IMR-90 (cell line): ENCODE measurements around the gene LGI2. TPM values are rescaled to one million over a fixed set of nuclear protein-coding genes. Genes with fewer than 3 reads are reported as not detected.

Source experiments
- ATAC-seq: fragments of 200-7000 bp; cut with Tn5 transposase; 2 replicates; pipeline ENCODE4 v1.9.1; 2020; ENCODE audit warnings: low read depth, mild to moderate bottlenecking, moderate library complexity
- BruUV-seq: library from RNA; stranded (reverse); fragments of 400-500 nt; replicated peaks from 2 replicates; lab custom pipeline; 2021; lab: Mats Ljungman, UMichigan
- CTCF ChIA-PET: fragments of 300-600 bp; formaldehyde crosslinking; extraction: SDS; loops from one replicate; lab custom pipeline; 2021; ENCODE audit warnings: antibody characterized with exemption; lab: Yijun Ruan, JAX
- POLR2A ChIA-PET: fragments of 300-600 bp; sonication (Branson Sonifier 250); formaldehyde crosslinking; loops from one replicate; lab custom pipeline; 2022; ENCODE audit warnings: antibody characterized with exemption; ENCODE audit not compliant: unreplicated experiment; lab: Charles Lee
- DNase-seq: peaks from one replicate; pipeline ENCODE4 v3.0.0; 2013
- H2AFZ ChIP-seq: replicated peaks from 2 replicates; pipeline ENCODE3; 2013; ENCODE audit warnings: low read length, mild to moderate bottlenecking; ENCODE audit not compliant: poor library complexity
- H2AK5ac ChIP-seq: 2 replicates; pipeline ENCODE4 v1.6.1; 2013; ENCODE audit warnings: low read depth, low read length, inconsistent platforms
- H2AK9ac ChIP-seq: replicated peaks from 2 replicates; pipeline ENCODE3; 2013; ENCODE audit warnings: mild to moderate bottlenecking, low read depth, low read length, moderate library complexity; ENCODE audit not compliant: poor library complexity
- H2BK120ac ChIP-seq: 2 replicates; pipeline ENCODE4 v1.6.1; 2013; ENCODE audit warnings: low read depth, low read length, inconsistent platforms
- H2BK15ac ChIP-seq: 3 replicates; pipeline ENCODE4 v1.6.1; 2013; ENCODE audit warnings: low read depth, low read length, inconsistent platforms
- H2BK20ac ChIP-seq: 2 replicates; pipeline ENCODE4 v1.6.1; 2013; ENCODE audit warnings: low read depth, mild to moderate bottlenecking, inconsistent platforms, low read length, moderate library complexity
- H2BK5ac ChIP-seq: 2 replicates; pipeline ENCODE4 v1.6.1; 2013; ENCODE audit warnings: mild to moderate bottlenecking, low read depth, low read length, inconsistent platforms; ENCODE audit not compliant: poor library complexity, severe bottlenecking
- H3K14ac ChIP-seq: replicated peaks from 2 replicates; pipeline ENCODE4 v1.6.1; 2013; ENCODE audit warnings: low read depth, low read length, inconsistent platforms
- H3K18ac ChIP-seq: 2 replicates; pipeline ENCODE4 v1.6.1; 2013; ENCODE audit warnings: low read depth, low read length, control low read depth
- H3K23ac ChIP-seq: 2 replicates; pipeline ENCODE4 v1.6.1; 2013; ENCODE audit warnings: low read depth, low read length, inconsistent platforms
- H3K27ac ChIP-seq: 2 replicates; pipeline ENCODE4 v1.5.1; 2013; ENCODE audit warnings: mild to moderate bottlenecking, control low read depth, low read length; ENCODE audit not compliant: insufficient read depth
- H3K27me3 ChIP-seq: 2 replicates; pipeline ENCODE4 v1.6.1; 2013; ENCODE audit warnings: low read length; ENCODE audit not compliant: control insufficient read depth, insufficient read depth
- H3K36me3 ChIP-seq: 2 replicates; pipeline ENCODE4 v1.6.1; 2013; ENCODE audit warnings: low read length, mixed read lengths; ENCODE audit not compliant: control insufficient read depth, insufficient read depth
- H3K4ac ChIP-seq: 2 replicates; pipeline ENCODE4 v1.6.1; 2013; ENCODE audit warnings: low read depth, low read length, inconsistent platforms
- H3K4me1 ChIP-seq: 2 replicates; pipeline ENCODE4 v1.6.1; 2013; ENCODE audit warnings: low read length, mixed read lengths; ENCODE audit not compliant: control insufficient read depth, insufficient read depth
- H3K4me2 ChIP-seq: 2 replicates; pipeline ENCODE4 v1.6.1; 2013; ENCODE audit warnings: low read depth, mild to moderate bottlenecking, control low read depth, low read length, moderate library complexity
- H3K4me3 ChIP-seq: 2 replicates; pipeline ENCODE4 v1.5.1; 2013; ENCODE audit warnings: low read depth, mild to moderate bottlenecking, control low read depth, low read length, moderate library complexity; ENCODE audit not compliant: insufficient read depth
- H3K56ac ChIP-seq: 2 replicates; pipeline ENCODE4 v1.6.1; 2013; ENCODE audit warnings: low read length, inconsistent platforms; ENCODE audit not compliant: insufficient read depth; ENCODE audit errors: extremely low read depth
- H3K79me1 ChIP-seq, 2 experiments: 2 replicates each; pipeline ENCODE4 v1.6.1; 2013; ENCODE audit warnings: low read length in 2 of 2, inconsistent platforms in 1 of 2, low read depth in 1 of 2
- H3K9ac ChIP-seq: 2 replicates; pipeline ENCODE4 v1.6.1; 2013; ENCODE audit warnings: low read depth, low read length, control low read depth
- H3K9me1 ChIP-seq: 2 replicates; pipeline ENCODE4 v1.6.1; 2013; ENCODE audit warnings: low read length, inconsistent platforms; ENCODE audit not compliant: insufficient read depth
- H3K9me3 ChIP-seq: 2 replicates; pipeline ENCODE4 v1.6.1; 2013; ENCODE audit warnings: low read length; ENCODE audit not compliant: control insufficient read depth, insufficient read depth
- H4K20me1 ChIP-seq: 2 replicates; pipeline ENCODE4 v1.6.1; 2013; ENCODE audit warnings: low read length, inconsistent platforms; ENCODE audit not compliant: insufficient read depth
- H4K5ac ChIP-seq: 2 replicates; pipeline ENCODE4 v1.6.1; 2013; ENCODE audit warnings: mild to moderate bottlenecking, low read depth, low read length, control low read depth
- H4K8ac ChIP-seq, 2 experiments: 2 replicates each; pipeline ENCODE4 v1.6.1; 2013; ENCODE audit warnings: low read depth in 2 of 2, low read length in 2 of 2, control low read depth in 1 of 2, inconsistent platforms in 1 of 2
- H4K91ac ChIP-seq: 2 replicates; pipeline ENCODE4 v1.6.1; 2013; ENCODE audit warnings: low read depth, low read length, inconsistent platforms; ENCODE audit not compliant: insufficient read depth
- CHD1 ChIP-seq: IDR thresholded peaks from 2 replicates; pipeline ENCODE4 v1.6.1; 2012; ENCODE audit warnings: low read depth, low read length, improper control_type of control experiment
- CTCF ChIP-seq: conservative IDR thresholded peaks from 2 replicates; pipeline ENCODE4 v1.5.1; 2012; ENCODE audit warnings: mild to moderate bottlenecking, low read depth, low read length, improper control_type of control experiment
- ELK1 ChIP-seq: fragments of 150-350 bp; IDR thresholded peaks from 2 replicates; pipeline ENCODE4 v1.6.1; 2016; ENCODE audit warnings: low read depth, mild to moderate bottlenecking, low read length, moderate library complexity, borderline replicate concordance
- FOS ChIP-seq: fragments of 150-350 bp; IDR thresholded peaks from 2 replicates; pipeline ENCODE4 v1.6.1; 2016; ENCODE audit warnings: low read depth, low read length
- MAFK ChIP-seq: IDR thresholded peaks from 2 replicates; pipeline ENCODE4 v1.6.1; 2012; ENCODE audit warnings: low read depth, low read length, improper control_type of control experiment
- MAZ ChIP-seq: IDR thresholded peaks from 2 replicates; pipeline ENCODE4 v1.6.1; 2012; ENCODE audit warnings: low read depth, mild to moderate bottlenecking, low read length, improper control_type of control experiment, moderate library complexity, borderline replicate concordance
- MXI1 ChIP-seq: IDR thresholded peaks from 2 replicates; pipeline ENCODE4 v1.6.1; 2012; ENCODE audit warnings: low read depth, mild to moderate bottlenecking, low read length, moderate library complexity, borderline replicate concordance
- POLR2A ChIP-seq: IDR thresholded peaks from 2 replicates; pipeline ENCODE4 v1.6.1; 2012; ENCODE audit warnings: mild to moderate bottlenecking, low read depth, low read length
- RAD21 ChIP-seq: IDR thresholded peaks from 2 replicates; pipeline ENCODE4 v1.6.1; 2012; ENCODE audit warnings: low read length, improper control_type of control experiment
- RCOR1 ChIP-seq: IDR thresholded peaks from 2 replicates; pipeline ENCODE4 v1.6.1; 2012; ENCODE audit warnings: mild to moderate bottlenecking, low read length, improper control_type of control experiment; ENCODE audit not compliant: insufficient replicate concordance
- RFX5 ChIP-seq: IDR thresholded peaks from 2 replicates; pipeline ENCODE4 v1.8.0; 2012; ENCODE audit warnings: low read depth, mild to moderate bottlenecking, low read length, moderate library complexity
- SMC3 ChIP-seq: fragments of 150-350 bp; IDR thresholded peaks from 2 replicates; pipeline ENCODE4 v1.6.1; 2016; ENCODE audit warnings: low read depth, mild to moderate bottlenecking, antibody characterized with exemption, low read length, moderate library complexity
- WGBS, 2 experiments: methylation state at CpG; one replicate each; pipeline versions ENCODE4 v1.1.5 to v1.1.7; 2013; ENCODE audit warnings: missing lambda C conversion rate in 2 of 2; ENCODE audit not compliant: insufficient read length in 1 of 2; ENCODE audit errors: extremely low coverage in 2 of 2; 5-methylcytosine and 5-hydroxymethylcytosine counted together
- dilution Hi-C: fragments of 300-500 bp; cut with HindIII; formaldehyde crosslinking; loops from one replicate; pipeline ENCODE4 v1.14.3; 2018; ENCODE audit warnings: low sequenced_read_pairs; ENCODE audit not compliant: unreplicated experiment
- in situ Hi-C: fragments of 300-500 bp; cut with MboI; formaldehyde crosslinking; loops from 3 replicates; pipeline ENCODE4 v1.14.3; 2019; ENCODE audit warnings: low sequenced_read_pairs, inconsistent platforms, mixed read lengths
- intact Hi-C: fragments of 100-400 bp; cut with micrococcal nuclease; formaldehyde crosslinking; loops from 2 replicates; pipeline ENCODE4 v1.10.0; 2022
- polyA plus RNA-seq, 3 experiments: library from polyadenylated mRNA; depleted of rRNA; stranded (reverse); fragments of >200 nt; gene quantifications; 2 replicates each; pipeline ENCODE4 v1.2.3, GENCODE V29; 2012; ENCODE audit warnings: low replicate concordance in 1 of 3
- total RNA-seq: library from RNA; depleted of rRNA; stranded (reverse); fragments of >200 nt; gene quantifications from 2 replicates; pipeline ENCODE4 v1.2.3, GENCODE V29; 2012
- TF ChIP-seq, protein P1 (sequence below): fragments of 150-350 bp; IDR thresholded peaks from 2 replicates; pipeline ENCODE4 v1.6.1; 2017; ENCODE audit warnings: mild to moderate bottlenecking, antibody characterized with exemption, low read length, low read depth

LGI2 gene
- total and polyA plus RNA-seq, 2 of the 4 experiments (the other 2 are of a cell fraction) = not detected

- Histone ChIP-seq H3K36me3 (no peaks in the 10 kb centered on the region), H3K9me3 (no peaks in the 10 kb centered on the region), H3K4ac (no peak overlapping the region), H3K9me1 (no peaks in the 10 kb centered on the region), H4K91ac (no peak overlapping the region), H2BK15ac (no peak overlapping the region), H3K14ac (no peak overlapping the region), H2AK9ac (no peak overlapping the region), H3K27me3 (peaks cover 2% of the 10 kb centered on the region; the same call in 1 of the 2 replicates), H3K79me1 (no peaks in the 10 kb centered on the region), H3K56ac (no peak overlapping the region), H3K9ac (no peak overlapping the region), H3K4me2 (no peak overlapping the region), H3K4me3 (no peak overlapping the region), H2BK120ac (no peak overlapping the region), H3K27ac (no peak overlapping the region), H2AK5ac (no peak overlapping the region), H2AFZ (no peak overlapping the region), H3K4me1 (no peaks in the 10 kb centered on the region), H2BK5ac (no peak overlapping the region), H3K18ac (no peak overlapping the region), H4K8ac (no peak overlapping the region), H4K5ac (no peak overlapping the region), H2BK20ac (no peak overlapping the region), H3K23ac (no peak overlapping the region), H4K20me1 (no peaks in the 10 kb centered on the region)
- dilution Hi-C loops (no loop called here), intact Hi-C loops (no loop called here), in situ Hi-C loops (loop anchor here (25.0 kb wide), 1 partner anchor 371 kb away; no protein-coding TSS in a partner anchor)
- ATAC-seq (no peak; the same call in 1 of the 2 replicates), DNase-seq (peak; percentile 36)
- BruUV-seq = no TSS peak
- POLR2A ChIA-PET = no interaction called here
- no peak for TF ChIP-seq RCOR1
- TF ChIP-seq FOS = no peak
- TF ChIP-seq MAZ = no peak
- no peak for TF ChIP-seq RAD21
- no peak for TF ChIP-seq CHD1
- TF ChIP-seq MAFK = no peak
- TF ChIP-seq RFX5 = no peak
- TF ChIP-seq ELK1 = no peak
- TF ChIP-seq SMC3 = no peak
- TF ChIP-seq, protein P1, sequence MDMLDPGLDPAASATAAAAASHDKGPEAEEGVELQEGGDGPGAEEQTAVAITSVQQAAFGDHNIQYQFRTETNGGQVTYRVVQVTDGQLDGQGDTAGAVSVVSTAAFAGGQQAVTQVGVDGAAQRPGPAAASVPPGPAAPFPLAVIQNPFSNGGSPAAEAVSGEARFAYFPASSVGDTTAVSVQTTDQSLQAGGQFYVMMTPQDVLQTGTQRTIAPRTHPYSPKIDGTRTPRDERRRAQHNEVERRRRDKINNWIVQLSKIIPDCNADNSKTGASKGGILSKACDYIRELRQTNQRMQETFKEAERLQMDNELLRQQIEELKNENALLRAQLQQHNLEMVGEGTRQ = no peak
- no peak for TF ChIP-seq CTCF
- TF ChIP-seq MXI1 = no peak
- no peak for TF ChIP-seq POLR2A
- CTCF ChIA-PET = interaction anchor here (1.4 kb wide), 1 partner anchor 11 kb away, joined by 4 read pairs; no protein-coding TSS in a partner anchor
- no CpG with 5 or more reads among the region's 3 CpGs for WGBS, 2 experiments
Measured at GRCh38 chr4:24991015-24991414, 39.7 kb downstream of the LGI2 start.
